ENCODE data around the gene FGF8. TPM values are rescaled to one million over a fixed set of nuclear protein-coding genes. Genes with fewer than 3 reads are reported as not detected.
A peak's percentile ranks its signal among the peaks of the same experiment; 100 is the strongest.

Gene FGF8
- total and polyA plus RNA-seq, 2 of the 13 experiments (the other 11 are each of a cell fraction or from before 2014, with no cell fraction given), result not detected

DNA sequence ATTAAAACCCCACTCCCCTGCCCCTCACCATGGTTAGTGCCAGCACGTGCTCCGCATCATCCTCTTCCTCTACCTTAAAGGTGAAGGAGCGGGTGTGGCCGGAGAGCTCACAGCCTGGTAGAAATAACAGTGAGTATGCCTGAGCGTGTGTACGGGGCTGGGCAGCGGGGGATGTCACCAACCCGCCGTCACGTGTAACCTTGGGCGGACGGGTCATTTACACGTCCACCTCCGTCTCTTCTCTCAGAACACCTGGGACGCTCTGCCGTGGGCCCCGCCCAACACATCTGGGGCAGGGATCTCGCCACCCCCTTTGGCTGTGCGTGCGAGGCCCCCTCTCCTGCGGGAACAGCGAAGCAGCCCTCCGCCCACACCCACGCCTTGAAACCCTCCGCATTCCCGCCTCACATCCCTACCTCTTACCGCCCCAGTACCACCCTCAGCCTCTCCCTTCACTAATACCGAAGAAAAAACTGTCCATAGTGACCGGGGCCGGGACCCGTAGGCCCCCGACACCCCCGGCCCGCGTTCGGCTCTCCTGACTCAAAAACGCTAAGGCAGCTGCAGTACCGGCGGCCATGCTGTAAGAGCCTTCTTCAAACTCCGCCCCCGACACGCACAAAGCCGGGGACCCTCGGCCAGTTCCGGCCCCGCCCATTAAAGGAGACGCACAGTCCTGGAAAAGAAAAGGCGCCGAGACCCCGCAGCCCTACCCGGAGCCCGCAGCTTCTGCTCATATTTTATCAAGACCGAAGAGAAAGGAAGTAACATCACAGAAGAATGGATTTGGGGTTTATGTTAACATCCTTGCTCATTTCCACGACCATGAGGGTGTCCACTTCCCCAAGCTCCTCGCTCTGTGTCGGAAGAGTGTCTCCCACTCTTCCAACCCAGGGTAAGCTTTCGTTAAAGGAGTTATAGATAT, 7.2 kb upstream of the FGF8 start, which contains the start of gene NPM3 (continued):
- TF ChIP-seq RBFOX2 (IDR thresholded peaks at IDR 0.05; ENCODE audit: low read depth, low read length) (peak; percentile 64), AGO2 (optimal IDR thresholded peaks at IDR 0.05; ENCODE audit: low read depth, low read length) (peak; percentile 85), HDAC1 (CRISPR knock-in tag; IDR thresholded peaks at IDR 0.05) (peak; percentile 64; the same call in 1 of the 2 replicates), PRPF4 (IDR thresholded peaks at IDR 0.05; ENCODE audit: low read depth, low read length, poor library complexity, severe bottlenecking) (no peak), MXD1 (CRISPR knock-in tag; IDR thresholded peaks at IDR 0.05) (no peak), POGK (CRISPR knock-in tag; conservative IDR thresholded peaks at IDR 0.05) (no peak), REPIN1 (CRISPR knock-in tag; IDR thresholded peaks at IDR 0.05; ENCODE audit: borderline replicate concordance, low read depth) (0 out of 2 replicates have a peak, but pooled peaks have one; percentile 22), GATAD2A (CRISPR knock-in tag; IDR thresholded peaks at IDR 0.05) (0 out of 2 replicates have a peak, but pooled peaks have one; percentile 9), ZNF276 (CRISPR knock-in tag; IDR thresholded peaks at IDR 0.05; ENCODE audit: low read depth) (0 out of 2 replicates have a peak, but pooled peaks have one; percentile 19), HMG20B (CRISPR knock-in tag; conservative IDR thresholded peaks at IDR 0.05) (no peak), NCOR1 (IDR thresholded peaks at IDR 0.05; ENCODE audit: borderline replicate concordance, low read length) (no peak), ZNF709 (CRISPR knock-in tag; IDR thresholded peaks at IDR 0.05) (no peak), SALL1 (CRISPR knock-in tag; IDR thresholded peaks at IDR 0.05) (no peak; the same call in 1 of the 2 replicates), ZNF333 (CRISPR knock-in tag; IDR thresholded peaks at IDR 0.05; ENCODE audit: borderline replicate concordance) (0 out of 2 replicates have a peak, but pooled peaks have one; percentile 79), ZNF501 (CRISPR knock-in tag; IDR thresholded peaks at IDR 0.05) (0 out of 2 replicates have a peak, but pooled peaks have one; percentile 34), TEAD3 (CRISPR knock-in tag; optimal IDR thresholded peaks at IDR 0.05; ENCODE audit: borderline replicate concordance) (peak; percentile 39), ZNF83 (CRISPR knock-in tag; IDR thresholded peaks at IDR 0.05; ENCODE audit: borderline replicate concordance) (peak; percentile 32; the same call in 1 of the 2 replicates), MIXL1 (CRISPR knock-in tag; IDR thresholded peaks at IDR 0.05) (peak; percentile 16; the same call in 1 of the 2 replicates), SOX6 (IDR thresholded peaks at IDR 0.05) (no peak), SOX6 (CRISPR knock-in tag; IDR thresholded peaks at IDR 0.05) (0 out of 2 replicates have a peak, but pooled peaks have one; percentile 23), KDM3A (CRISPR knock-in tag; IDR thresholded peaks at IDR 0.05; ENCODE audit: low read depth) (peak; percentile 23; the same call in 1 of the 2 replicates), ARNTL (CRISPR knock-in tag; IDR thresholded peaks at IDR 0.05) (no peak; the same call in 1 of the 2 replicates), ARID2 (CRISPR knock-in tag; IDR thresholded peaks at IDR 0.05; ENCODE audit: borderline replicate concordance) (no peak)
- TF ChIP-seq, protein P1, sequence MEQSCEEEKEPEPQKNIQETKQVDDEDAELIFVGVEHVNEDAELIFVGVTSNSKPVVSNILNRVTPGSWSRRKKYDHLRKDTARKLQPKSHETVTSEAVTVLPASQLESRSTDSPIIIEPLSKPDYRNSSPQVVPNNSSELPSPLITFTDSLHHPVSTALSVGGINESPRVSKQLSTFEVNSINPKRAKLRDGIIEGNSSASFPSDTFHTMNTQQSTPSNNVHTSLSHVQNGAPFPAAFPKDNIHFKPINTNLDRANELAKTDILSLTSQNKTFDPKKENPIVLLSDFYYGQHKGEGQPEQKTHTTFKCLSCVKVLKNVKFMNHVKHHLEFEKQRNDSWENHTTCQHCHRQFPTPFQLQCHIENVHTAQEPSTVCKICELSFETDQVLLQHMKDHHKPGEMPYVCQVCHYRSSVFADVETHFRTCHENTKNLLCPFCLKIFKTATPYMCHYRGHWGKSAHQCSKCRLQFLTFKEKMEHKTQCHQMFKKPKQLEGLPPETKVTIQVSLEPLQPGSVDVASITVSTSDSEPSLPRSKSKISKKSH (CRISPR knock-in tag; IDR thresholded peaks at IDR 0.05; ENCODE audit: borderline replicate concordance), result peak; percentile 45; the same call in 1 of the 2 replicates
